Measurements from ENCODE around the gene ADGRA1.

- TF ChIP-seq, protein P1, sequence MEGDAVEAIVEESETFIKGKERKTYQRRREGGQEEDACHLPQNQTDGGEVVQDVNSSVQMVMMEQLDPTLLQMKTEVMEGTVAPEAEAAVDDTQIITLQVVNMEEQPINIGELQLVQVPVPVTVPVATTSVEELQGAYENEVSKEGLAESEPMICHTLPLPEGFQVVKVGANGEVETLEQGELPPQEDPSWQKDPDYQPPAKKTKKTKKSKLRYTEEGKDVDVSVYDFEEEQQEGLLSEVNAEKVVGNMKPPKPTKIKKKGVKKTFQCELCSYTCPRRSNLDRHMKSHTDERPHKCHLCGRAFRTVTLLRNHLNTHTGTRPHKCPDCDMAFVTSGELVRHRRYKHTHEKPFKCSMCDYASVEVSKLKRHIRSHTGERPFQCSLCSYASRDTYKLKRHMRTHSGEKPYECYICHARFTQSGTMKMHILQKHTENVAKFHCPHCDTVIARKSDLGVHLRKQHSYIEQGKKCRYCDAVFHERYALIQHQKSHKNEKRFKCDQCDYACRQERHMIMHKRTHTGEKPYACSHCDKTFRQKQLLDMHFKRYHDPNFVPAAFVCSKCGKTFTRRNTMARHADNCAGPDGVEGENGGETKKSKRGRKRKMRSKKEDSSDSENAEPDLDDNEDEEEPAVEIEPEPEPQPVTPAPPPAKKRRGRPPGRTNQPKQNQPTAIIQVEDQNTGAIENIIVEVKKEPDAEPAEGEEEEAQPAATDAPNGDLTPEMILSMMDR (IDR thresholded peaks at IDR 0.05) = no peak
- TF ChIP-seq EP300 (IDR thresholded peaks at IDR 0.05) = no peak
These were observed 46.8 kb downstream of the ADGRA1 start for GRCh38 chr10:133134411-133135115.
